HL-60/S4 (cell line): Measurements from ENCODE around the gene TMEM270.

Experiments used
- in situ Hi-C: fragments of 300-500 bp; cut with MboI; formaldehyde crosslinking; loops from 2 replicates; pipeline ENCODE4 v1.14.3; 2022; ENCODE audit warnings: low sequenced_read_pairs

The TMEM270 gene

GRCh38 chr7:73852500-73852899 is 8.5 kb upstream of the TMEM270 start:
- in situ Hi-C loops: loop anchor here (25.0 kb wide), 1 partner anchor 535 kb away; no protein-coding TSS in a partner anchor

- in situ Hi-C loops: loop anchor here (5.0 to 25.0 kb wide), 2 partner anchors 40 to 530 kb away; no protein-coding TSS in a partner anchor
These were observed 4.0 kb upstream of the TMEM270 start for GRCh38 chr7:73856941-73857340.

- in situ Hi-C loops: loop anchor here (5.0 to 25.0 kb wide), 2 partner anchors 42 to 528 kb away; no protein-coding TSS in a partner anchor
These were observed 2.2 kb upstream of the TMEM270 start for GRCh38 chr7:73858807-73859206.

GRCh38 chr7:73861305-73861704 is 346 bp downstream of the TMEM270 start:
- in situ Hi-C loops: loop anchor here (10.0 to 25.0 kb wide), 2 partner anchors 163 to 526 kb away; partner anchors contain the start of gene ELN

- in situ Hi-C loops: loop anchor here (10.0 to 25.0 kb wide), 2 partner anchors 160 to 522 kb away; partner anchors contain the start of gene ELN
These were observed 4.2 kb downstream of the TMEM270 start for GRCh38 chr7:73864981-73865711.

- in situ Hi-C loops: loop anchor here (10.0 to 25.0 kb wide), 2 partner anchors 159 to 521 kb away; partner anchors contain the start of gene ELN
These were observed 4.9 kb downstream of the TMEM270 start for GRCh38 chr7:73865738-73866445.

- in situ Hi-C loops: loop anchor here (10.0 to 25.0 kb wide), 2 partner anchors 158 to 521 kb away; partner anchors contain the start of gene ELN
These were observed 5.4 kb downstream of the TMEM270 start for GRCh38 chr7:73866446-73866767.

GRCh38 chr7:73869011-73869798 is 8.2 kb downstream of the TMEM270 start:
- in situ Hi-C loops: loop anchor here (10.0 to 25.0 kb wide), 2 partner anchors 156 to 518 kb away; partner anchors contain the start of gene ELN

- in situ Hi-C loops: loop anchor here (25.0 kb wide), 1 partner anchor 517 kb away; no protein-coding TSS in a partner anchor
These were observed 9.1 kb downstream of the TMEM270 start for GRCh38 chr7:73870041-73870492.

GRCh38 chr7:73871163-73872011 is 10.4 kb downstream of the TMEM270 start:
- in situ Hi-C loops: loop anchor here (25.0 kb wide), 1 partner anchor 516 kb away; no protein-coding TSS in a partner anchor

GRCh38 chr7:73872056-73872908 is 11.3 kb downstream of the TMEM270 start:
- in situ Hi-C loops: loop anchor here (25.0 kb wide), 1 partner anchor 515 kb away; no protein-coding TSS in a partner anchor

- in situ Hi-C loops: no loop called here
These were observed 15.4 kb downstream of the TMEM270 start for GRCh38 chr7:73876361-73876760.

- in situ Hi-C loops: no loop called here
These were observed 16.0 kb downstream of the TMEM270 start for GRCh38 chr7:73876973-73877372.

- in situ Hi-C loops: no loop called here
These were observed 19.2 kb downstream of the TMEM270 start for GRCh38 chr7:73879977-73880681.

GRCh38 chr7:73880755-73881328 is 19.9 kb downstream of the TMEM270 start:
- in situ Hi-C loops: no loop called here

GRCh38 chr7:73881352-73882046 is 20.5 kb downstream of the TMEM270 start:
- in situ Hi-C loops: no loop called here

GRCh38 chr7:73882047-73882402 is 21.1 kb downstream of the TMEM270 start:
- in situ Hi-C loops: no loop called here
